Left kidney (tissue), 8 donors: ENCODE measurements around the gene UGT1A4. TPM values are rescaled to one million over a fixed set of nuclear protein-coding genes. Genes with fewer than 3 reads are reported as not detected.
A peak's percentile ranks its signal among the peaks of the same experiment; 100 is the strongest.

ENCODE experiments used
- DNase-seq: peaks from one replicate; pipeline ENCODE4 v3.0.0-alpha.2; 2013
- long read RNA-seq, 8 donors: transcript quantifications; one replicate each; lab custom pipeline, GENCODE V29; 2026
- polyA plus RNA-seq: library from polyadenylated mRNA; unstranded; fragments of 120-200 nt; gene quantifications from one replicate; pipeline ENCODE4 v1.2.1, GENCODE V29; 2013; ENCODE audit not compliant: insufficient read length

UGT1A4 gene
- not detected for polyA plus RNA-seq
- long read RNA-seq, donor 1 = 0 reads
- long read RNA-seq, donor 2 = 0 reads
- long read RNA-seq, donor 3 = 0 reads
- long read RNA-seq, donor 4 = 0 reads
- long read RNA-seq, donor 5 = 0 reads
- long read RNA-seq, donor 6 = 0 reads
- long read RNA-seq, donor 7 = 0 reads
- long read RNA-seq, donor 8 = 0 reads

DNA sequence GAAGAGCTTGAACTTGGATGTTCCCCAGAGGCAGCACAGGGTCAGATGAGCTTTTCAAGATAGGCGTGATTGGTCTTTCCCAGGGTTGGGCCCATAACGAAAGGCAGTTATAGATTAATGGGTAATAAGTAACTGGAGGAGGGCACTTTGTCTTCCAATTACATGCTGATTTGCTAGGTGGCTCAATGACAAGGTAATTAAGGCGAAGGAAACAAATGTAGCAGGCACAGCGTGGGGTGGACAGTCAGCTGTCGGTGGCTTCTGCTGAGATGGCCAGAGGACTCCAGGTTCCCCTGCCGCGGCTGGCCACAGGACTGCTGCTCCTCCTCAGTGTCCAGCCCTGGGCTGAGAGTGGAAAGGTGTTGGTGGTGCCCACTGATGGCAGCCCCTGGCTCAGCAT is at the start of gene UGT1A4:
Gene UGT1A4, plus strand, starts transcription at position 185 of the 400 bp plus-strand sequence. Its CDS starts 85 bp downstream, at position 270.
- no peak for DNase-seq

DNA sequence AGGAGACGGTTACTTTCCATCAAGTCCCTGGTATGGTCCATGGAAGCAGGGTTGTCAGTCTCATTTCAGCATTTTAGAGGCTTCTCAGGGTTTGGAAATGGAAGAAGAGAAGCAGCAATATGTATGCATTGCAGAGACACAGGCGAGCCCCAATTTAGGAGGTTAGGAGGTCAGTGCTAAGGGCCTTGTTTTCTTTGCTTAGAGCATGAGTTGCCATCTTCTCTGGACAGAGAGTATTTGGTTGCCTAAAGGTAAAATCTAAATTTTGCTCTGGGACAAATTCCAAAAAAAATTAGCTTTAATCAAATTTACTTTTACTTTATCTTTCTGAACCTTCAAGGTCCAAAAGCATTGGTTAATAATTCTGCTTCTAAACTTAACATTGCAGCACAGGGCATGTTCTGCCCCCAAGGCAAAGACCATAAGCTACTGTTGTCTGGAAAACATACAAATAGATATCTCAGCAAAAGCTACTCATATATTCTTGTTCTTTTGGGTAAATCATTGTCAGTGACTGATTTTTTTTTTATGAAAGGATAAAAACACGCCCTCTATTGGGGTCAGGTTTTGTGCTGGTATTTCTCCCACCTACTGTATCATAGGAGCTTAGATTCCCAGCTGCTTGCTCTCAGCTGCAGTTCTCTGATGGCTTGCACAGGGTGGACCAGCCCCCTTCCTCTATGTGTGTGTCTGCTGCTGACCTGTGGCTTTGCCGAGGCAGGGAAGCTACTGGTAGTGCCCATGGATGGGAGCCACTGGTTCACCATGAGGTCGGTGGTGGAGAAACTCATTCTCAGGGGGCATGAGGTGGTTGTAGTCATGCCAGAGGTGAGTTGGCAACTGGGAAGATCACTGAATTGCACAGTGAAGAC is 47.0 kb upstream of the UGT1A4 start, which contains the start of gene UGT1A9:
Gene UGT1A9, plus strand, starts transcription at position 609 of the 872 bp plus-strand sequence. Its CDS starts 37 bp downstream, at position 646.
- no peak for DNase-seq

DNA sequence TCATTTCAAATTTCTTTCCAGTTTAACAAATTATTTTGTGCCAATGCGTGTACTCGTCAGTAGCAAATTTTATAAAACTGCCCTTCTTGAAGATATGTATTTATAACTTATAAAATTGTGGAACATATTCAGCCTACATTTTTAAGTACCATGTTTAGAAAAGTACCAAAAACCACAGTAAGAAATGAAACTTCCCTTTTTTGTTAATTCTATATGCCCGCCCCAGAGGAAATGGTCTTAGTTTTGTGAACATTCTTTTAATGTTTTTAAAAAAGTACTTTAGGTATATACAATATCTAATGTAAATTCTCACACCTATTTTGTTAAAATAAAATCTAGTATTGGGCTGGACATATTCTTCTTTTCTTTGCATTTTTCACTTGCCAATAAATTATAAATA is 45.6 kb upstream of the UGT1A4 start:
- DNase-seq = no peak

DNA sequence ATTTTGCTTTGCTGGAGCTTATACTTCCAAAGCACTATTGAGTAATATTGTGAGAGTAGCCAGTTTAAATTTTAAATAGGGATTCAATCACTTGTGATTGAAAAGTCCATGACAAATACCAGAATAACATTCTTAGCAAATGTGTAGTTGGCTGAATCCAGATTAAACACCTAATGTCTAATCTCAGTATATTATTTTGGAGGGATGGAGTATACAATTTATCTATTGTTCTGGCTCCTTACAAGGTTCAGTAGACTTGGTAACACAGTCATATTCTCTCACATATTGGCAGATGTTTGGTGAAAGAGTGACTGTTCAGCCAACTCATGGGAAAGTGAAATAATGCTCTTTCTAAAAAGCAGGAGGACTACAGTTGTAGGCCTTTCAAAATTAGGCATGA is 44.6 kb upstream of the UGT1A4 start:
- DNase-seq = no peak

DNA sequence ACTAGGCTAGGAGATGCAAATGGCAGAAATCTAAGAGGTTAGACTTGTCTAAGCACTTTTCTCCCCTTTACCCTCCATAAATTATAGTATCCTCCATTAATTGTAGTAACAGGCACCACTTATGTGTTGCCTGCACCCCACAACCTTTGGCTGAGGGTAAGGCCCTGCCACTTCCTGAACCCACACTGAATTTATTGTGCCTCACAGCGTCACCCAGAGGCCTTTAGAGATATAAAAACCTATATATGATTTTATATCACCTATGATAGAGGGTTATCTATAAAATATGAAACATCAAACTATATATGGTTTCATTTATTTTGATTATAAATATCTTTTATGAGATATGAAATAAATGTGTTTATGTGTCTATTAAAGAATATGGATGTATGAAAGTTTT is 44.2 kb upstream of the UGT1A4 start:
- DNase-seq = no peak

DNA sequence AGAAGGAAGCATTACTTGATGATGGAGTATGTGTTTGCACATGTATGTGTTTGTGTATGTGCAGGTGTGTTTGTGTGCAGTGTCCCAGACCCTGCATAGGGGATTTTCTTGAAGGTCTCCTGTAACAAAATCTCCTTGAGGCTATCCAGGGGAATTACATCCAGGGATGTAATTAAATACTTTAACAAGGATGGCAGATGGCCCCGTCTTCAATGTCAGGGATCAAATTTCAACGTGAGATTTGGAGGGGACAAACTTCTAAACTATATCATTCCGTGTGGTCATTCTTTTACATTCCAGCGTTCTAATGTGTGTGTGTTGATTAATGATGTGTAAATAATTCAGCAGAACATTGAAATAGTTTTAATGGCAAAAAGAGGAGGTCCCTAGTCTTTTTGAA is 43.5 kb upstream of the UGT1A4 start:
- DNase-seq = peak; percentile 12

DNA sequence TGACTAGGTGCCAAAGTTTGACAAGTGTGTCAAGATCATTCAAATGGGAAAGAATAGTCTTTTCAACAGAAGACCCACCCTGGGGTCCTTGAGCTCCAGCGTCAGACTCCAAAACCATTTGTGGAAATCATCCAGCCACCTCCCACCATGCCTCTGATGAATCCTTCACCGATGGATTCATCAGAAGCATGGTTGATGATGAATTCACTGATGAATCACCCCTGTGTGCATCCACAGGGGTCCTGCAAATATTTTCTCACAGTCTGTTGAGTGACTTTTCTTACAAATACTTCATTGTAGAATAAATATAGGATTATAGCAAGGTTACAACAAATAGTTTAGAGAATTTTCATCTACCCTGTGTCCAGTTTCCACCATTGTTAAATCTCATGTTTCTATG is 42.5 kb upstream of the UGT1A4 start:
- no peak for DNase-seq

DNA sequence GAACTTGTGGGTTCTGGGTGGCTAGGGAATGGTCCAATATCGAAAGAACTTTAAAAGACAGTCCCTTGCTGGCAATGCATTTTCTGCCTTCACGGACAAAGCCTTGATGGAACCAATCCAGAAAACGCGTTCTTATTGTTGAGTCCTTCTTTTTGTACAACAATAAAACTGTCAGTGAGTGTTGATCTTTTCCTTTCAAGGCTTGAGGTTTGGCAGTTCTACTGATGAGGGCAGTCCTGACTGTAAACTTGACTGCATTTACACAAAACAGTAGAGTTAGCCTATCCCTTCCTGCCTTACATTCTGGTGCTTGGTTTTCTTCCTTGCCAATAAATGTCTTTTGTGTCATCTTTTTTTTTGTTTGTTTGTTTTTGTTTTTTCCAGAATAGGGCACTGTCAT is 39.3 kb upstream of the UGT1A4 start:
- no peak for DNase-seq

DNA sequence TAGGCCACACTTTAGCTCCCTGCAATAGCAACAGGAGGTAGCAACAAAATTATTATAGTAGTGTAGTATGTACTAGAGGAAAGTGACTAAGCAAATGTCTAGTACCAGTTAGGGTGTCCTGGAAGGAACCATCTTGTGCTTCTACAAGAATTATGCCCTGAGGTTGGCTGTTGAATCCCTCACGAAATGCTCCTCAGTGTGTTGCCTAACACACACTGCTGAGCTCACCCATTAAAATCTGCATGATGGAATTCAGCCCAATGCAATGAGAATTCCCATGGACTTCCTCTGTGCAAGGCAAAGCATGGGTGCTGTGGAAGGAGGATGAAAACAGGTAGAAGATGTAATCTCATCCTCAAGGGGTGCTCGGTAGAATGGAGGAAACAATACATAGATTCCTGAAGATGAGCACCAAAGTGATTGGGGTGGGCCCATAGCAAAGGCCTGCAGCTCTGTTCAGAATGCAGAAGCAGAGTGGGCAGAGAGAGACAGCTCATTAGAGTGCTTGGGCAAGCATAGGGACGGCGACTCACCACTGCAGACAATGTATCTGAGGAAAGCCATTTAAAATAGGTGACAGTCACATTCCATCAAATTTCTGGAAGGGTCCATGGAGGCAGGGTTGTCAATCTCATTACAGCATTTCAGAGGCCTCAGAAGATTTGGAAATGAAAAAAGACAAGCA is 38.0 kb upstream of the UGT1A4 start:
- DNase-seq = no peak

DNA sequence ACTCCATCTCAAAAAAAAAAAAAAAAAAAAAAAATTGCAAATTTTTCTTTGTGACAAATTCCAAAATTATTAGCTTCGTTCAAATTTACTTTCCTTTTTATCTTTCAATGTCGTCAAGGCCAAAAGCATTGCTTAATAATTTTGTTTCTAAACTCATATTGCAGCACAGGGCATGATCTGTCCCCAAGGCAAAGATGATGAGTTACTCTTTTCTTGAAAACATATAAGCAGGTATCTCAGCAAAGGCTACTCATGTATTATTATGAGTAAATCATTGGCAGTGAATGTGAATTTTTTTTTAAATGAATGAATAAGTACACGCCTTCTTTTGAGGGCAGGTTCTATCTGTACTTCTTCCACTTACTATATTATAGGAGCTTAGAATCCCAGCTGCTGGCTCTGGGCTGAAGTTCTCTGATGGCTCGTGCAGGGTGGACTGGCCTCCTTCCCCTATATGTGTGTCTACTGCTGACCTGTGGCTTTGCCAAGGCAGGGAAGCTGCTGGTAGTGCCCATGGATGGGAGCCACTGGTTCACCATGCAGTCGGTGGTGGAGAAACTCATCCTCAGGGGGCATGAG is 36.9 kb upstream of the UGT1A4 start, which contains the start of gene UGT1A7:
Gene UGT1A7, plus strand, starts transcription at position 381 of the 579 bp plus-strand sequence. Its CDS starts 37 bp downstream, at position 418.
- no peak for DNase-seq

DNA sequence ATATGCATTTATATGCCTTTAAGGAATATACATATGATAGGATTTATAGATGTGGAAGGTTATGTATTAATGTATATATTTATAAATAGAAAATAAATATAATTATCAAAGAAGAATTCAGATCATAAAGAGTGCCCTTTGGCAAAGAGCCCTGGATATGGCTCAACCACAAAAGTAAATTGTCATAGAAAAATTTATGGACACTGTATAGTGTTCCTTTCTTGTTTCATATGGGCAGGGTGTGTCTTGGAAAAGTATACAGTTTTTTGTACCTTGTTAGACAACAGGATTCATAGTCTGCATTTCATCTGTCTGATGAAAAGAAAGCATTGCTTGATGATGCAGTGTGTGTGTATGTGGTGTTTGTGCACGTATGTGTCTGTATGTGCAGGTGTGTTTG is 33.9 kb upstream of the UGT1A4 start:
- DNase-seq = no peak

DNA sequence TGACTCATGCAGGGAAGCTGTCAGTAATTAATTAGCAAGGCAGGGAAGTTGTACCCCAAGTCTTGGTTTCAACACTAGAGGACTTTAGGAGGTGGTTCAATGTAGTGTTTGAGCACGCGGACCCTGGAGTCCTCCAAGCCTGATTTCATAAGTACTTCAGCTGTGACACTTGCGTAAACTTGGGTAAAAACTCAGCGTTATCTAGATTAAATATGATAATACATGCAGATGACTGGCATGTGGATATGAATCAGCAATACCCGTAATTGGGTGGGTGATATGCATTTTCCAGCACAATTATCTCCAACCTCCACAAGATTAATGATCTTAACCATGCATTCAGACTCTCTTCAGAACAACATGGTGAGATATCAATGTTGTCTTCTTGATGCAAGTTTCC is 31.6 kb upstream of the UGT1A4 start:
- DNase-seq = no peak

DNA sequence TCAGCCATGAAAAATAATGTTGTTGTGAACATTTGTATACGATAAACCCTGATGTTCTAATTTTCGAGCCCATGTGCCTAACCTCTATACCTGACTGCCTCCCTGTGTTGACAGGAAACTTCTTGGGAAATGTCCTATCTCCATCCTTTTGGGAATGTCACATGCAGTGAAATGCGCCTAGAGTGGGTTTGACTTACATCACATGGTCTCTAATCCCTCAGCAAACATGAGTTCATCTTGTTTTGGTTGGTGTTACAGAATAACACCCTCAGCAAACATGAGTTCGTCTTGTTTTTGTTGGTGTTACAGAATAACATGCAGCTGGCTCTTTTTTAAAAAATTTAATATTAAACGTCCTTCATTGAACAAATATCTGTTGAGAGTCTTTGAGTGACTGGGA is 30.2 kb upstream of the UGT1A4 start:
- no peak for DNase-seq

DNA sequence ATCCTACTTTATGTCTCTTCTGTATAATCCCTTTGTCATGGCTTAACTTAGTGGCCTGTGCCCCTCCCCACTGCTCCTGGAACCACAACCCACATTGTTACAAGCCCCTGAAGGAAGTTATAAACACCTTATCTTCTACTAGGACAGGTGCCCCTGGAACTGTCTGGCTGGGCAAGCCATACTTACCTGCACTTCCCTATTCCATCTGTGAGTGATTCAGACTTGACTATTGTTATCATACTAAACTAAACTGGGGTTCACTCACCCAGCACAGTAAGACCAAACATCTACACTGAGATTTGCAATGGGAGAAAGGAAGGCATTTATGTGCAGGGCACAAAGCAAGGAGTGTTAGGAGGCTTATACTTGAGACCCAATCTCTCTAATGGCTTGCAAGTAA is 29.5 kb upstream of the UGT1A4 start:
- no peak for DNase-seq

DNA sequence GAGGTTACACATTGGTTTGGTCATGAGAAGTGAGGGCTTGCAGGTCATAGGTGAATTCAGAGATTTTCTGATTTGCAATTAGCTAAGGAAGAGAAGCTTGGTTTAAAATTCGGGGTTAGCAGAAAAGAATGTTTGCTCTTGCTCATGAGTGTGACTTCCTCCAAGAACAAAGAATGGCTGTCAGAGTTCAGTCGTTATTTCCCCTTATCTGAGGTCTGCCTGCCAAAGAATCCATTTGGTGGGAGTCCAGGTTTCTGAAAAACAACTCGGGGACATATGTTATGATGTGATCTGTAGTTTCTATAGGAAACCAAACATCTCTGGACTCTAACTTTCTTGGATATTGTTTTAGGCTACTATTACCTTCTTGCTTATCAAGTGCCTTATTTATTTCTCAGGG is 29.0 kb upstream of the UGT1A4 start:
- DNase-seq = no peak

DNA sequence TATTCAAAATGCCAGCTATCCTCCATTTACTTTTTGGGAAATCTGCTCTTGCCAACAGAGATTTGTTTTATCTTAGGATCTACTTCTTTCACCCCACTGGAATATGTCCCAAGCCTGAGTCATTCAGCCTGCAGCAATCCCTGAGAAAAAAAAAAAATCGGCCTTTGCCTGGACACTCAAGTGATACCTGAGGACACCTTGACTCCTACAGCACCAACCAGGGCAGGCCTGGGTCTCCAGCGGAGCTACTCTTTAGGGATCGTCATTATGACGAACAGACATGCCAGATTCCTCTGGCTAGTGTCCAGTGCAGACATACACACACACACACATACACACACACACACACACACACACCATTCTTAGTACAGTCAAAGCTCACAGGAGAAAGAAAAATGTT is 28.1 kb upstream of the UGT1A4 start:
- DNase-seq = no peak

DNA sequence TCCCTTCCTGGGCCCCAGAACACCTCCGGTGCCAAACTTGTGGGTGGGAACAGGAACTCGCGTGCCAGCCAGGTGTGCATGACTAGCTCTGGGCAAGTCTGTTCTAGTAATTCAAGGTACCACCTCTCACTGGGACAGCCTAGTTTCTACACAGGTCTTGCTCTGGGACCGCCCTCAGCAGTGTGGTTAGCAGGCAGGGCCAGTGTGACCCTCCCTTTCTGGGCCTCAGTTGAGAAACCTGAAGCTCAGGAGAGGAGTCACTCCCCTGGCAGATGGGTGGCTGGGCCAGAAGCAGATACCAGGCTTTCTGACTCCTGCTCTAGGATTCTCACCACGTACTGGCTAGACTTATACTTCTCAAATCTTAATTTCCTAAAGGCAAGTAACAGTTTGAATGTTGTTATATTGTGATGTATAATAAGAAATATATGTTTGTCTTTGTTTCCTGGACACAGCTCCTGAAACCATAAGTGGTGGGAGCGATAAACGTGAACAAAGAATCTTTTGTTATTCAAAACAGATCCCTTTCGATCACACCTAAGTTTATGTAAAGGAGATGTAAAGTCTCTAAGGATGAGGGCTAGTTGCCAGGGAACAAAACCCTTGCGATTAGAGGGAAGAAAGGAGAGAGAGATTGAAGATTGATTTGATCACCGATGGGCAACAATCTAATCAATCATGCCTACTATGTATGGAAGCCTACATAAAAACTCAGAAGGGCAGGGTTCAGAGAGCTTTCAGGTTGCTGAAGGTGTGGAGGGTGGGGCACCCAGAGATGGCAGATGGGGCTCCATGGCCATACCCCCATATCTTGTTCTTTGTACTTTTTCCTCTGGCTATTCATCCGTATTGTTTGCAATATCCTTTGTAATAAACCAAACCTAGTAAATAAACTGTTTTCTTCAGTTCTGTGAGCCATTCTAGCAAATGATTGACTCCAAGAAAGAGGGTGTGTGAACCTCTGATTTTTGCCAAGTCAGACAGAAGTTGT is 26.8 kb upstream of the UGT1A4 start:
- no peak for DNase-seq

DNA sequence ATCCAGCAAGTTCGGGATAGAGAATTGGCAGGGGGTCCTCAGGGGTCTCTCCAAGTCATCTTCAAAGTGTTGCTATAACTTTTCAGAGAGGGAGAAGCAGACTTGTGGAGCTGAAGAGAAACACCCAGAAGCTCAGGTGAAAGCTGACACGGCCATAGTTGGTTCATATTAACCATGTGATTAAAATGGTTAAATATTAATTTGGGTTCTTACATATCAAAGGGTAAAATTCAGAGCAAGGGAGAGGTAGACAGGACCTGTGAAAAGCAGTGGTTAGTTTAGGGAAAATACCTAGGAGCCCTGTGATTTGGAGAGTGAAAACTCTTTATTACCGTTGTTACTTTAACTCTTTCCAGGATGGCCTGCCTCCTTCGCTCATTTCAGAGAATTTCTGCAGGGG is 25.9 kb upstream of the UGT1A4 start, which contains the start of gene UGT1A6:
Gene UGT1A6, plus strand, starts transcription at position 243 of the 400 bp plus-strand sequence. Its CDS starts 115 bp downstream, at position 358.
- no peak for DNase-seq

DNA sequence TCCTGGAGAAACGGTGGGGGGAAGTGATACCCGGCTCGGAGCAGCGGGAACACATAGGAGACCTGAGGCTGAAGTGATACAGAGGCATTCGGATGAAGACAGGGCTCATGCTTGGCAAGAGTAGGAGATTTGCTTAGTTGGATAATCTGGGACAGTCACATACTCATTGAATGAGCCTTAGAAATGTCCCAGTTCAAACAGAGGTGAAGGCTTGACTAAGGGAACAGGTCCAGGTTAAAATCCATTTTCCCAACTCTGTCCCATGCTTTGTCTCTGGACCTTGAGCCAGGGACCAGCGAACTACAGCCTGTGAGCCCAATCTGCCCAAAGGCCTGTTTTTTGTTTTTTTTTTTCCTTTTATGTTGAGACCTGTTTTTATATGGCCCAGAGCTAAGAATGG is 24.6 kb upstream of the UGT1A4 start:
- no peak for DNase-seq

DNA sequence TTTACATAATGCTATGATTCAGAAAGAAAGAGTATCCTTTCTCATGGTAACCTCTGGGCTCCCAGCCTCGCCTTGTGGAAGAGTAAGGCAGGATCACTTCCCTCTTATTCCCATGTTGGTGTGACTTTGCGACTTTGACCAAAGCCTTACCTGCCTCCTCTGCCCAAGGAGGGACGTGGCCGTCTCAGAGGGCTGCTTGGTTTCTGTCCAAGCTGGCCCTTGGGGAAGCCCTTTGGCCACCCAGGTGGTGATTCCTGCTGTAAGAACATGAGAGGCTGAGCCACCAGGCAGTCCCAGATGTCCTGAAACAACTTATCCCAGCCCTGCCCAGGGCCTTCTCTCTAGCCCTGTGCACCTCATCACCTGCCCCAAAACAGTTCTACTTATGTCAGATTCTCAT is 19.8 kb upstream of the UGT1A4 start:
- no peak for DNase-seq

DNA sequence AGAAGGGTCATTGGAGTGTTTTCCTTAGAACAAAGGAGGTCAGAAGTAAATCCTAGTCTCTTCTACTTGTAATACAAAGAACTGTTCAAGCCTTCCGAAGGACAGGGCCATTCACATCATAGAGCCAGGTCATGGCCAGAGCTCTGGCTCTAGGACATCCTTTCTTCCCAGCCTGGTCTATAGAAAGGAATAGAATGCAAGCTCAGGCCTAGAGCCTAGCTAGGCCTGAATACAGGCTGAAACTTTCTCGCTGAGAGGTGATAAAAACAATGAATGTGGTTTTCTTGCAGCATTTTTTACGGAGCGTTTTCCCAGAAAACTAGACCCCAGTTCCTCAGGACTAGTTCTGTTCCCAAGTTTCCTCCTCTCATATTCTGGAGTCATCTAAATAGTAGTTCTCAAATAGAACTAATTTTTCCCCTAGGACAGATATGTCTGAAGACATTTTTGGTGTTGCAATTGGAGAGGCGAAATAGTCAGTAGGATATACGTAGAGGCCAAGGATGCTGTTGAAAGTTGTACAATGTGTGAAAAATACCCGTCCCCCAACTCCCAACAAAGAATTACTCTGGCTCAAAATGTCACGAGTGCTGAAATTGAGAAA is 19.0 kb upstream of the UGT1A4 start:
- DNase-seq = no peak
